Duodenal mucosa (tissue), 2 donors: ENCODE data around the gene TMEM132C.
"Not testable (repeated sequence)": the region's sequence is repeated elsewhere in the genome, so short reads cannot be mapped to it uniquely, and the experiment has no call there.

ENCODE experiments used
- H3K27ac ChIP-seq: one replicate; pipeline ENCODE4 v1.7.0; 2013; ENCODE audit warnings: low read depth, low read length
- H3K27me3 ChIP-seq, 2 donors: one replicate each; pipeline ENCODE4 v1.7.0; 2013; ENCODE audit warnings: low read length in 2 of 2, control low read depth in 1 of 2; ENCODE audit not compliant: insufficient read depth in 2 of 2, control insufficient read depth in 1 of 2
- H3K36me3 ChIP-seq, 2 donors: one replicate each; pipeline ENCODE4 v1.7.0; 2013; ENCODE audit warnings: low read length in 2 of 2, control low read depth in 1 of 2; ENCODE audit not compliant: insufficient read depth in 2 of 2, control insufficient read depth in 1 of 2
- H3K4me1 ChIP-seq, 2 donors: one replicate each; pipeline ENCODE4 v1.7.0; 2013; ENCODE audit warnings: low read length in 2 of 2, control low read depth in 1 of 2; ENCODE audit not compliant: insufficient read depth in 2 of 2, control insufficient read depth in 1 of 2
- H3K4me3 ChIP-seq, 2 donors: one replicate each; pipeline ENCODE4 v1.7.0; 2013; ENCODE audit warnings: low read length in 2 of 2, low read depth in 1 of 2
- H3K9ac ChIP-seq, 2 donors: one replicate each; pipeline ENCODE4 v1.7.0; 2013; ENCODE audit warnings: low read length in 2 of 2, low read depth in 1 of 2
- H3K9me3 ChIP-seq, 2 donors: one replicate each; pipeline ENCODE4 v1.7.0; 2013; ENCODE audit warnings: low read length in 2 of 2, control low read depth in 1 of 2; ENCODE audit not compliant: control insufficient read depth in 1 of 2

The TMEM132C gene

DNA sequence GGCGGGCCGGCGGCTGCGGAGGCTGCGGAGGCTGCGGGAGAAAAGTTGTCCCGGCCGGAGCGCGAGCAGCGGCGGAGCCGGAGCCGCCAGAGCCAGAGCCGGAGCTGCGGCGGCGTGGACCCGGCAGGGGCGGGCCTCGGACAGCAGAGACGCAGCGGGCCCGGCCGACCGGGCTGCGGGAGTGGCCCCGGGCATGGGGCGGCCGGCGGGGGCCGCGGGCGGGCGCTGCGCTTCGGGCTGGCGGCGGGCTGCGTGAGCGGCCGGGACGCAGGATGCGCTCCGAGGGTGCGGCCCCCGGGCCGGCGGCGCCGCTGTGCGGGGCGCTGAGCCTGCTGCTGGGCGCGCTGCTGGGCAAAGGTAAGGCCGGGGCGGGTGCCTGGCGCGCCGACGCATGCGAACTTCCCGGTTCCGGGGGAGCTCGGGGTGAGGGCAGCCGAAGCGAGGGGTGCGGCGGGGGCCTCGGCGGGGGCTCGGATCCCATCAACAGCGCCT is at the start of gene TMEM132C:
TMEM132C (plus strand) TSS at position 40 of the 492 bp plus-strand sequence; CDS start at position 273, 233 bp downstream.
- Histone ChIP-seq H3K27me3 (peaks cover 26 to 33% of the 10 kb centered on the region in 2 donors), H3K9ac (no peak within 1 kb of the TSS), H3K9me3 (no peaks in the 10 kb centered on the region), H3K27ac (no peak within 1 kb of the TSS), H3K36me3 (no peaks in the 10 kb centered on the region), H3K4me3 (peak within 1 kb of the TSS in 1 of 2 donors; percentile 10), H3K4me1 (no peaks in the 10 kb centered on the region)

- Histone ChIP-seq H3K9ac (no peak overlapping the region), H3K27me3 (no peaks in the 10 kb centered on the region)
Measured at GRCh38 chr12:128224226-128224625, 42.7 kb upstream of the TMEM132C start.

GRCh38 chr12:128228581-128228980 is 38.4 kb upstream of the TMEM132C start:
- H3K27ac ChIP-seq: no peak overlapping the region
- H3K36me3 ChIP-seq: no peaks in the 10 kb centered on the region
- no peak overlapping the region for H3K9ac ChIP-seq
- no peak overlapping the region for H3K4me3 ChIP-seq
- H3K9me3 ChIP-seq: peaks cover 5 to 9% of the 10 kb centered on the region in 2 donors
- no peaks in the 10 kb centered on the region for H3K27me3 ChIP-seq
- no peaks in the 10 kb centered on the region for H3K4me1 ChIP-seq

More at GRCh38 chr12:128224226-128224625, 42.7 kb upstream of the TMEM132C start:
- Histone ChIP-seq H3K27ac (no peak overlapping the region), H3K4me1 (no peaks in the 10 kb centered on the region), H3K36me3 (no peaks in the 10 kb centered on the region), H3K4me3 (no peak overlapping the region), H3K9me3 (peaks cover 0 to 5% of the 10 kb centered on the region in 2 donors)

GRCh38 chr12:128235635-128236417 is 31.1 kb upstream of the TMEM132C start:
- Histone ChIP-seq H3K9ac (no peak overlapping the region), H3K9me3 (peaks cover 0 to 9% of the 10 kb centered on the region in 2 donors), H3K27me3 (no peaks in the 10 kb centered on the region), H3K36me3 (no peaks in the 10 kb centered on the region), H3K4me3 (no peak overlapping the region), H3K27ac (no peak overlapping the region), H3K4me1 (no peaks in the 10 kb centered on the region)

GRCh38 chr12:128236525-128236924 is 30.4 kb upstream of the TMEM132C start:
- H3K27ac ChIP-seq: no peak overlapping the region
- H3K27me3 ChIP-seq: no peaks in the 10 kb centered on the region
- H3K9me3 ChIP-seq: peaks cover 0 to 9% of the 10 kb centered on the region in 2 donors
- no peak overlapping the region for H3K4me3 ChIP-seq
- H3K36me3 ChIP-seq: no peaks in the 10 kb centered on the region
- H3K4me1 ChIP-seq: no peaks in the 10 kb centered on the region
- H3K9ac ChIP-seq: no peak overlapping the region

DNA sequence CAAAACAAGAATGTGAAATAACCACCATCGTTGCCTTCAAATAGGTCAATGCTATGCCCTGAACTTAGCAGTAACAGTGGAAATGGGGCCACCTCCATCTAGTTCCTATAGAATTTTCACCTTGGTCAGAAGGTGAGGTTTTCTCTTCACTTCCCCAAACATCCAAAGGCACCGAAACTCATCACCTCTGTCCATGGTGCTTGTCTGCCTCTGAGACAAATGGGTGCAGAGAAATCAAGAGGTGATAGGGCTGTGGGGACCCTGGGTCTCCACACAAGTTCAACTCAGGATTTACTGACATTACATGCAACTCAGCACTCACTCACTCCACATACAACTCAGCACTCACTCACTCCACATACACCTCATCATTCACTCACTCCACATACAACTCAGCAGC is 26.2 kb upstream of the TMEM132C start:
- no peaks in the 10 kb centered on the region for H3K36me3 ChIP-seq
- H3K4me1 ChIP-seq: no peaks in the 10 kb centered on the region
- no peak overlapping the region for H3K4me3 ChIP-seq
- H3K9ac ChIP-seq: no peak overlapping the region
- peaks cover 0 to 6% of the 10 kb centered on the region in 2 donors for H3K9me3 ChIP-seq
- H3K27me3 ChIP-seq: no peaks in the 10 kb centered on the region
- no peak overlapping the region for H3K27ac ChIP-seq

DNA sequence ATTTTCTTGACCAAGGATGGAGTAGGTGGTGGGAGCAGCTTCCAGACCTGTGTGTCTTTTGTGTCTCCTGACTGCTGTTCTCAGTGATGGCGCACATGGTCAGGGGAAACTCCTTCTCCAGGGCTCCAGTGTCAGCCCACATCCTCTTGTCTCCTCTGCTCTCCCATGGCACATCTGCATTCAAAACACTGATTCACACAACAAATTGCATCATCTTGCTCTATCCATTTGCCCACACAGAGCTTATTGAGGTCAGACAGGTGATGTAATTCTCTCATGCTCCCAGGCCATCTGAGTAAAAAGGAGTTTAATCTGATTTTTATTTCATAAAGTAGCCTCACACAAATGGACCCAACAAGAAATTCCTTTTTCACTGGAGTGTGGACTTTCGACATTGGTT is 21.8 kb upstream of the TMEM132C start:
- H3K4me1 ChIP-seq: no peaks in the 10 kb centered on the region

GRCh38 chr12:128245905-128246304 is 21.1 kb upstream of the TMEM132C start:
- no peaks in the 10 kb centered on the region for H3K4me1 ChIP-seq
- no peak overlapping the region for H3K4me3 ChIP-seq
- H3K27me3 ChIP-seq: no peaks in the 10 kb centered on the region
- no peaks in the 10 kb centered on the region for H3K36me3 ChIP-seq
- H3K9ac ChIP-seq: no peak overlapping the region
- no peak overlapping the region for H3K27ac ChIP-seq
- H3K9me3 ChIP-seq: peaks cover 0 to 6% of the 10 kb centered on the region in 2 donors

More for the DNA sequence above, 21.8 kb upstream of the TMEM132C start:
- Histone ChIP-seq H3K36me3 (no peaks in the 10 kb centered on the region), H3K27me3 (no peaks in the 10 kb centered on the region), H3K27ac (no peak overlapping the region), H3K9ac (no peak overlapping the region), H3K4me3 (no peak overlapping the region), H3K9me3 (peaks cover 0 to 6% of the 10 kb centered on the region in 2 donors)

- Histone ChIP-seq H3K4me3 (no peak overlapping the region), H3K4me1 (no peaks in the 10 kb centered on the region), H3K27ac (no peak overlapping the region), H3K9ac (no peak overlapping the region), H3K36me3 (no peaks in the 10 kb centered on the region), H3K9me3 (peaks cover 0 to 1% of the 10 kb centered on the region in 2 donors), H3K27me3 (no peaks in the 10 kb centered on the region)
Measured at GRCh38 chr12:128250096-128250495, 16.9 kb upstream of the TMEM132C start.

DNA sequence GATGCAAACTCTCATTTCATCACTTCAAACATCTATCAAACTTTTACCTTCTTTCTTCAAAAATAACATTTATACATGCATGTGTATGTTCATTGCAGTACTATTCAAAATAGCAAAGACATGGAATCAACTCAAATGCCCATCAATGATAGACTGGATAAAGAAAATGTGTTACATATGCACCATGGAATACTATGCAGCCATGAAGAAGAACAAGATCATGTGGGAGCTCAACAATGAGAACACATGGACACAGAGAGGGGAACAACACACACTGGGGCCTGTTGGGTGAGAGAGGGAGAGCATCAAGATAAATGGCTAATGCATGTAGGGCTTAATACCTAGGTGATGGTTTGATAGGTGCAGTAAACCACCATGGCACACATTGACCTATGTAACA is 13.1 kb upstream of the TMEM132C start:
- H3K36me3 ChIP-seq, H3K4me1 ChIP-seq, H3K9ac ChIP-seq, H3K27ac ChIP-seq, H3K4me3 ChIP-seq, H3K9me3 ChIP-seq, H3K27me3 ChIP-seq: not testable (repeated sequence)
